IMR-90 (cell line): ENCODE results near the gene NT5DC2. TPM values are rescaled to one million over a fixed set of nuclear protein-coding genes. Genes with fewer than 3 reads are reported as not detected.

ENCODE experiments used
- ATAC-seq: fragments of 200-7000 bp; cut with Tn5 transposase; 2 replicates; pipeline ENCODE4 v1.9.1; 2020; ENCODE audit warnings: low read depth, mild to moderate bottlenecking, moderate library complexity
- BruUV-seq: library from RNA; stranded (reverse); fragments of 400-500 nt; replicated peaks from 2 replicates; lab custom pipeline; 2021; lab: Mats Ljungman, UMichigan
- CTCF ChIA-PET: fragments of 300-600 bp; formaldehyde crosslinking; extraction: SDS; loops from one replicate; lab custom pipeline; 2021; ENCODE audit warnings: antibody characterized with exemption; lab: Yijun Ruan, JAX
- POLR2A ChIA-PET: fragments of 300-600 bp; sonication (Branson Sonifier 250); formaldehyde crosslinking; loops from one replicate; lab custom pipeline; 2022; ENCODE audit warnings: antibody characterized with exemption; ENCODE audit not compliant: unreplicated experiment; lab: Charles Lee
- DNase-seq: peaks from one replicate; pipeline ENCODE4 v3.0.0; 2013
- H2AFZ ChIP-seq: replicated peaks from 2 replicates; pipeline ENCODE3; 2013; ENCODE audit warnings: low read length, mild to moderate bottlenecking; ENCODE audit not compliant: poor library complexity
- H2AK5ac ChIP-seq: 2 replicates; pipeline ENCODE4 v1.6.1; 2013; ENCODE audit warnings: low read depth, low read length, inconsistent platforms
- H2AK9ac ChIP-seq: replicated peaks from 2 replicates; pipeline ENCODE3; 2013; ENCODE audit warnings: mild to moderate bottlenecking, low read depth, low read length, moderate library complexity; ENCODE audit not compliant: poor library complexity
- H2BK120ac ChIP-seq: 2 replicates; pipeline ENCODE4 v1.6.1; 2013; ENCODE audit warnings: low read depth, low read length, inconsistent platforms
- H2BK15ac ChIP-seq: 3 replicates; pipeline ENCODE4 v1.6.1; 2013; ENCODE audit warnings: low read depth, low read length, inconsistent platforms
- H2BK20ac ChIP-seq: 2 replicates; pipeline ENCODE4 v1.6.1; 2013; ENCODE audit warnings: low read depth, mild to moderate bottlenecking, inconsistent platforms, low read length, moderate library complexity
- H2BK5ac ChIP-seq: 2 replicates; pipeline ENCODE4 v1.6.1; 2013; ENCODE audit warnings: mild to moderate bottlenecking, low read depth, low read length, inconsistent platforms; ENCODE audit not compliant: poor library complexity, severe bottlenecking
- H3K14ac ChIP-seq: replicated peaks from 2 replicates; pipeline ENCODE4 v1.6.1; 2013; ENCODE audit warnings: low read depth, low read length, inconsistent platforms
- H3K18ac ChIP-seq: 2 replicates; pipeline ENCODE4 v1.6.1; 2013; ENCODE audit warnings: low read depth, low read length, control low read depth
- H3K23ac ChIP-seq: 2 replicates; pipeline ENCODE4 v1.6.1; 2013; ENCODE audit warnings: low read depth, low read length, inconsistent platforms
- H3K27ac ChIP-seq: 2 replicates; pipeline ENCODE4 v1.5.1; 2013; ENCODE audit warnings: mild to moderate bottlenecking, control low read depth, low read length; ENCODE audit not compliant: insufficient read depth
- H3K27me3 ChIP-seq: 2 replicates; pipeline ENCODE4 v1.6.1; 2013; ENCODE audit warnings: low read length; ENCODE audit not compliant: control insufficient read depth, insufficient read depth
- H3K36me3 ChIP-seq: 2 replicates; pipeline ENCODE4 v1.6.1; 2013; ENCODE audit warnings: low read length, mixed read lengths; ENCODE audit not compliant: control insufficient read depth, insufficient read depth
- H3K4ac ChIP-seq: 2 replicates; pipeline ENCODE4 v1.6.1; 2013; ENCODE audit warnings: low read depth, low read length, inconsistent platforms
- H3K4me1 ChIP-seq: 2 replicates; pipeline ENCODE4 v1.6.1; 2013; ENCODE audit warnings: low read length, mixed read lengths; ENCODE audit not compliant: control insufficient read depth, insufficient read depth
- H3K4me2 ChIP-seq: 2 replicates; pipeline ENCODE4 v1.6.1; 2013; ENCODE audit warnings: low read depth, mild to moderate bottlenecking, control low read depth, low read length, moderate library complexity
- H3K4me3 ChIP-seq: 2 replicates; pipeline ENCODE4 v1.5.1; 2013; ENCODE audit warnings: low read depth, mild to moderate bottlenecking, control low read depth, low read length, moderate library complexity; ENCODE audit not compliant: insufficient read depth
- H3K56ac ChIP-seq: 2 replicates; pipeline ENCODE4 v1.6.1; 2013; ENCODE audit warnings: low read length, inconsistent platforms; ENCODE audit not compliant: insufficient read depth; ENCODE audit errors: extremely low read depth
- H3K79me1 ChIP-seq, 2 experiments: 2 replicates each; pipeline ENCODE4 v1.6.1; 2013; ENCODE audit warnings: low read length in 2 of 2, inconsistent platforms in 1 of 2, low read depth in 1 of 2
- H3K9ac ChIP-seq: 2 replicates; pipeline ENCODE4 v1.6.1; 2013; ENCODE audit warnings: low read depth, low read length, control low read depth
- H3K9me1 ChIP-seq: 2 replicates; pipeline ENCODE4 v1.6.1; 2013; ENCODE audit warnings: low read length, inconsistent platforms; ENCODE audit not compliant: insufficient read depth
- H3K9me3 ChIP-seq: 2 replicates; pipeline ENCODE4 v1.6.1; 2013; ENCODE audit warnings: low read length; ENCODE audit not compliant: control insufficient read depth, insufficient read depth
- H4K20me1 ChIP-seq: 2 replicates; pipeline ENCODE4 v1.6.1; 2013; ENCODE audit warnings: low read length, inconsistent platforms; ENCODE audit not compliant: insufficient read depth
- H4K5ac ChIP-seq: 2 replicates; pipeline ENCODE4 v1.6.1; 2013; ENCODE audit warnings: mild to moderate bottlenecking, low read depth, low read length, control low read depth
- H4K8ac ChIP-seq, 2 experiments: 2 replicates each; pipeline ENCODE4 v1.6.1; 2013; ENCODE audit warnings: low read depth in 2 of 2, low read length in 2 of 2, control low read depth in 1 of 2, inconsistent platforms in 1 of 2
- H4K91ac ChIP-seq: 2 replicates; pipeline ENCODE4 v1.6.1; 2013; ENCODE audit warnings: low read depth, low read length, inconsistent platforms; ENCODE audit not compliant: insufficient read depth
- BHLHE40 ChIP-seq: fragments of 150-350 bp; IDR thresholded peaks from 2 replicates; pipeline ENCODE4 v1.6.1; 2016; ENCODE audit warnings: mild to moderate bottlenecking, low read depth, low read length
- FOS ChIP-seq: fragments of 150-350 bp; IDR thresholded peaks from 2 replicates; pipeline ENCODE4 v1.6.1; 2016; ENCODE audit warnings: low read depth, low read length
- MXI1 ChIP-seq: IDR thresholded peaks from 2 replicates; pipeline ENCODE4 v1.6.1; 2012; ENCODE audit warnings: low read depth, mild to moderate bottlenecking, low read length, moderate library complexity, borderline replicate concordance
- RCOR1 ChIP-seq: IDR thresholded peaks from 2 replicates; pipeline ENCODE4 v1.6.1; 2012; ENCODE audit warnings: mild to moderate bottlenecking, low read length, improper control_type of control experiment; ENCODE audit not compliant: insufficient replicate concordance
- SMC3 ChIP-seq: fragments of 150-350 bp; IDR thresholded peaks from 2 replicates; pipeline ENCODE4 v1.6.1; 2016; ENCODE audit warnings: low read depth, mild to moderate bottlenecking, antibody characterized with exemption, low read length, moderate library complexity
- USF2 ChIP-seq: fragments of 150-350 bp; IDR thresholded peaks from 2 replicates; pipeline ENCODE4 v1.6.1; 2017; ENCODE audit warnings: mild to moderate bottlenecking, antibody characterized with exemption, low read length, low read depth
- WGBS, 2 experiments: methylation state at CpG; one replicate each; pipeline versions ENCODE4 v1.1.5 to v1.1.7; 2013; ENCODE audit warnings: missing lambda C conversion rate in 2 of 2; ENCODE audit not compliant: insufficient read length in 1 of 2; ENCODE audit errors: extremely low coverage in 2 of 2; 5-methylcytosine and 5-hydroxymethylcytosine counted together
- dilution Hi-C: fragments of 300-500 bp; cut with HindIII; formaldehyde crosslinking; loops from one replicate; pipeline ENCODE4 v1.14.3; 2018; ENCODE audit warnings: low sequenced_read_pairs; ENCODE audit not compliant: unreplicated experiment
- in situ Hi-C: fragments of 300-500 bp; cut with MboI; formaldehyde crosslinking; loops from 3 replicates; pipeline ENCODE4 v1.14.3; 2019; ENCODE audit warnings: low sequenced_read_pairs, inconsistent platforms, mixed read lengths
- intact Hi-C: fragments of 100-400 bp; cut with micrococcal nuclease; formaldehyde crosslinking; loops from 2 replicates; pipeline ENCODE4 v1.10.0; 2022
- polyA plus RNA-seq, 3 experiments: library from polyadenylated mRNA; depleted of rRNA; stranded (reverse); fragments of >200 nt; gene quantifications; 2 replicates each; pipeline ENCODE4 v1.2.3, GENCODE V29; 2012; ENCODE audit warnings: low replicate concordance in 1 of 3
- total RNA-seq: library from RNA; depleted of rRNA; stranded (reverse); fragments of >200 nt; gene quantifications from 2 replicates; pipeline ENCODE4 v1.2.3, GENCODE V29; 2012

Gene NT5DC2
- total and polyA plus RNA-seq, 2 of the 4 experiments (the other 2 are of a cell fraction), result 161 to 200 TPM

DNA sequence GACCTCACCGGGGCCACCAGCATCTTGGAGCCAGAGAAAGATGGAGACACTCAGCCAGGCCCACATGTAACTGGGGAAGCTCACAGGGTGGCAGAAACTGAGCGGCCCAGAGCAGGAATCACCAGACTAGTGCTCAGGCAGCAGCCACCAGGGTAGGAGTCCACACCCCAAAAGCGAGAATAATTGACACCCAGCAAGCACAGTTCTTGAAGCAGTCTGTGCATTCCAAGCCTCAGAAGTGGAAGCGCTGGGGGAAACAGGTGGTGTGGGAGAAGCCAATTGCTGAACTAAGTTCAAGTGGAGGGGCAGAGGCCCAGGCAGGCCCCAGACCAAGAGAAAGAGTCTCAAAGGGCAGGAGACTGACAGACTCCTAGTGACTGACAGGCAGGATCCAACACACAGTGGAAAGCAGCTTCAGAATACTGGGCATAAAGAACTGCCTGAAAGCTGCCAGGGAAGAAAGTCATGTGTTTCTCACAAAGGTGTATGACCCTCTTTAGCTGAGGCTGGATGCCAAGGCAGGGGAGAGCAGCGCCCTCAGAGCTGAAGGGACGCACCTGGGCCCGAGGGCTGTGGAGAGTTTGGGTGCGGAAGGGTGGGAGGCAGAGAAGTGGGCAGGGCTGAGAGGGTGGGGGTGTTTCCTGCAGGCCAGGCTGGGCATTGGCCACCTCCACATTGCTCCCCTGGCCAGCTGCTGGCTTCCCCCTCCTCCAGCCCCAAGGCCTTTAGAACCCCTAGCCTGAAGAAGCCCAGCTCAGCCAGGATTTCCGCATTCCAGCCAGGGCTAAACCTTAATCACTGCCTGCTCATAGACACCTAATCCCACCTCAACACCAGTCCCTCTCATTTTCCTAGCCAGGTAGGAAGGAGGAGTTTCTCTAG is 7.7 kb downstream of the NT5DC2 start:
- Histone ChIP-seq H3K23ac (no peak overlapping the region), H4K91ac (no peak overlapping the region), H2BK20ac (no peak overlapping the region), H3K4me2 (no peak overlapping the region), H3K27me3 (no peaks in the 10 kb centered on the region), H3K9me3 (no peaks in the 10 kb centered on the region), H3K36me3 (peaks cover 57% of the 10 kb centered on the region), H2BK15ac (no peak overlapping the region), H3K4me3 (no peak overlapping the region), H3K4me1 (peaks cover 10% of the 10 kb centered on the region), H3K18ac (no peak overlapping the region), H4K5ac (no peak overlapping the region), H3K14ac (no peak overlapping the region), H2AFZ (no peak overlapping the region), H3K9me1 (peaks cover 19% of the 10 kb centered on the region), H3K27ac (no peak overlapping the region), H4K8ac (no peak overlapping the region), H3K56ac (no peak overlapping the region), H2AK5ac (no peak overlapping the region), H4K20me1 (peaks cover 33% of the 10 kb centered on the region), H2AK9ac (no peak overlapping the region), H3K79me1 (peaks cover 7 to 56% of the 10 kb centered on the region in 2 experiments), H2BK5ac (no peak overlapping the region), H3K9ac (no peak overlapping the region), H2BK120ac (no peak overlapping the region), H3K4ac (no peak overlapping the region)
- ATAC-seq (no peak), DNase-seq (no peak)
- TF ChIP-seq BHLHE40 (no peak), MXI1 (no peak), FOS (no peak), USF2 (no peak), RCOR1 (no peak), SMC3 (no peak)
- CTCF ChIA-PET, result no interaction called here
- intact Hi-C loops, result no loop called here
- POLR2A ChIA-PET, result no interaction called here
- in situ Hi-C loops, result no loop called here
- WGBS, 2 experiments, result 80% methylated on average over 2 of the region's 9 CpGs; no CpG with 5 or more reads in 1 of the 2 experiments
- BruUV-seq, result no TSS peak
- dilution Hi-C loops, result no loop called here
